GM18861 (cell line): ENCODE measurements around the gene CD300A.
A peak's percentile ranks its signal among the peaks of the same experiment; 100 is the strongest.

Experiments used
- ATAC-seq: cut with Tn5 transposase; IDR thresholded peaks from one replicate; pipeline ENCODE4 v1.9.1; 2021; ENCODE audit not compliant: unreplicated experiment

CD300A gene

DNA sequence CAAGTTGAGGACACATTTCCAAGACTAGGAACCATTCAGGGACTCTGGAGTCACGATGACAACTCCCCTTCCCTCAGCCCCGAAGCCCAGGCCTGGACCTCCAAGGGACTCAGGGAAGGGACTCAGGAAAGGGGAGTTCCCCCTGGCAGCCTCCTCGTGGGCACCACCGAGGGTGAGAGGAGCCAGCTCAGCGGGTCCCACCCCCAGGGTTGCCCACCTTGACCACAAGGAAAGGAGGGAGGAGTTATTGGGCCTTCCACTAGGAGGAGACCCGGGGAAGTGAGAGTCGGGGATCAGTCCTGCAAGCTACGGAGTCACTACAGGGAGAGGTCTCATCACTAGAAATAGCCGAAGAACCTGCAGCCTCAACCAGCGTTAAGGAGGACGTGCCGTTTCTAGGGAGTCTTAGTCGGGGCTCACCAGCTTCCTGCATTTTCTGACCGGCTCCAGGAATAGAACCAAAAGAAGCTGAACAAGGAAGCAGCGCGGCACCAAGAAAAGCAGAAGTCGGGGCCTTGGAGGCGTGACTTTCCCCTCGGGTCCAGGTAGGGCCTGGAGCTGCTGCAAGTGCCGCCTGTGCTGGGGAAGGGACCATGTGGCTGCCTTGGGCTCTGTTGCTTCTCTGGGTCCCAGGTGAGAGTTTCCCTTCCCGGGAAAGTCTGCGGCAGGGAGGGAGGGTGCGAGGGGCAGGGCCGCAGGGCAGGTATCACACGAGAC is at the start of gene CD300A:
Gene CD300A, plus strand, starts transcription at position 524 of the 717 bp plus-strand sequence. Its CDS starts 70 bp downstream, at position 594.
- ATAC-seq, result no peak

DNA sequence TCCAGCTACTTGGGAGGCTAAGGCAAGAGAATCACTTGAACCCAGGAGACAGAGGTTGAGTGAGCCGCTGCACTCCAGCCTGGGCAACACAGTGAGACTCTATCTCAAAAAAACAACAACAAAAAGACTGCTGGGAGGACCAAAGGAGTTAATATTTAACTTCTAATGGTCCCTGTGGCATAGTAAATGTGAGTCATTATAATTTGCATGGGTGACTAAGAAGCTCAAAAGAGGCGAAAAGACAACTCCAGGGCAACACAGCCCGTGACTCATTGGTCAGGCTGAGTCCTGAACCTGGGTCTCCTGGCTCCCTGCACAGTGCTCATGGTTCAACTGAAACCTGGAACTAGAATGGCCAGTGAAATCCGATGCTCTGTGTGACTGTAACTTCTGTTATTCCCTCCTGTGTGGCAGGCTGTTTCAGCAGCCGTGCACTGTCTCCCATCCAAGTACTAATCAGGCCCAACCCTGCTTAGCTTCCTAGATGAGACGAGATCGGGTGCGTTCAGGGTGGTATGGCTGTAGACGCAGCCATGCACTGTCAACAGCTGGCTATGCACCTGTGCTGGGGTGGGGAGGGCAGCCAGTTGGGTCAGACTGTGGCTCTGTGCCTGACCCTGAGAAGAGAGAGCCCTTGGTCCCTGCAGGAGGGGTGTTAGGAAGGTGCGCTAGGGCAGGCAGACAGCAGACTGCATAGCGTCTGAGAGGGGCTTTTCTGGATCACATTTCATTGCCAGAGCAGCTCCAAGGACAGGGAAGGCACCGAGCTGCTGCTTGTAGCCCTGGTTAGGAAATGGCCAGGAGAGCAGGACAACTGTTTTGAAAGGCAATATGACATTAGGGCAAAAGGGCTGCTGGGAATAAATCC is 49.0 kb upstream of the CD300A start:
- peak; percentile 75 for ATAC-seq

DNA sequence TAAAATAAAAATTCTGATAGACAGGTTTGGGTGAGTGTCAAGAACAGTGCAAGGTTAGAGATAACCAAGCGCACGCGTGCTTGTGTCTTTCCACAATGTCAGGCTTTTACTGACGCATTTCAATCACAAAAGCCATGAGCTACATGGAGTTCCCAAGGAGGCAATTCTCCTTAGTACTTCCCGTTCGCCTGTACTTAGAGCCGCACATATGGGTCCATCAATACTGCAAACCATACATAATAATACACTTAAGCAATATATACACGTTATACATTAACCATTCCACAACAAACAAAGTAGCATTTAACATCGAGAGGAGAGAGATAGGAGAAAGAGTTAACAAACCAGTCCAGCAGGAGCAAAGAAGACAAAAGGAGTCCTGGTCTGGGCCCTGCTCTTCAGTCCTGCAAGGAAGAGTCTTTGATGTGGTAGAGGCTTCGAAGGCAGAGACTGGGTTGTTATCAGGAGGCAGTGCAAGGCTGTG is 46.5 kb upstream of the CD300A start:
- no peak for ATAC-seq

DNA sequence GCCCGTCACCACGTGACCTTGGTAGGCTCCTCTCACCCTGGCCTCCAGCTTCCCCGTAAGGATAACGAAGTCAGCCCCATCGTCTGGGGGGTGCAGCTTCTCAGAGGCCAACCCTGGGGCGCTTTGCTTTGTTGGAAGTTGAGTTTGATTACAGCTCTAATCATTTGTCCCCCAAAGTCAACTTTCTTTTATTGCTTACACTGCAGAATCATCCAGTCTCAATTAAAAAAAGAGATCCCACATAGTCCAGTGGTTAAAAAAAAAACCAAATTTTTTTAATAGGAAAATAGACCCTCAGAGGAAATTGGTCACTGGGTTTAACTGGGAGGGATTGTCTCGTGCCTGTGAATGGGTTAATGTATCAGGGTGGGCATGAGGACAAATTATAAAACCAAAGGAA is 42.3 kb upstream of the CD300A start:
- ATAC-seq, result no peak

DNA sequence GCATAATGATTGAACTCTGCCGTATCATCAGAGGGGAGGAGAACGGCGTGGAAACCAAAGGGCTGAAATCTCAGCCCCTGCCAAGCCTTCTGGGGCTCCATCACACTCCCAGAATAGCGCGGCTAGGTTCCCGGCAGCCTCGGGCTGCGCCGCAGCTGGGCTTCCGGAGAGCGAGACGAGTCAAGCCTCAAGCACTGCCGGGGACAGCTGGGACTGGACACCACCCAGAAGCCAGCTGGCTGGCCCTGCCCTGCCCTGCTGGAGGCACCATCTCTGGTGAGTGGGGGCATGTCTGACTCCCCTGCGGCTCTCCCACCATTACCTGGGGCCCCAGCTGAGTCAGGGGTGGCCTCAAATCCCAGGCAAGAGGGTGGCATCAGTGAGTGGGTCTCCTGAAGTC is 41.8 kb upstream of the CD300A start:
- ATAC-seq, result no peak

DNA sequence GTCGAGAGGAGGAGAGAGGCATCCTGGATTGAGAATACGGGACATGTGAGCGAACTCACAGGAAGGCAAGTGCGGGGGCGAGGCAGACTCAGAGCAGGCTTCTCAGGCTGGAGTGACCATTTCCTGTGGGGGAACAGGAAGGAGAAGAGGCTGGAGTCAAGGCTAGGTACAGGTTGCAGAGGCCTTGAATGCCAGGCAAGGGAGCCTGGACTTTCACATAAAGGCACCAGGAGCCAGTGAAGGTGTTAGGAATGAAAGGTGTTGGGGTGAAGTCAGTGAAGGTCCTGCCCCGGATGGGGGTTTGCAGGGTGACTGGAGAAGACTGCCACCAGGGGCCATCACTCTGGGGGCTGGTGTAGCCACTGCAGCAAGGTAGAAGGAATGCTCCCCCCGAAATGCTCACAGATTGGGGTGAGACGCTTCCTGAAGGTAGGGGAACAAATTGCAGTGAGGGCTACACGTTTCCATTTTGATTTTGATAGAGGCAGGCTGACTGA is 39.8 kb upstream of the CD300A start:
- ATAC-seq, result no peak

DNA sequence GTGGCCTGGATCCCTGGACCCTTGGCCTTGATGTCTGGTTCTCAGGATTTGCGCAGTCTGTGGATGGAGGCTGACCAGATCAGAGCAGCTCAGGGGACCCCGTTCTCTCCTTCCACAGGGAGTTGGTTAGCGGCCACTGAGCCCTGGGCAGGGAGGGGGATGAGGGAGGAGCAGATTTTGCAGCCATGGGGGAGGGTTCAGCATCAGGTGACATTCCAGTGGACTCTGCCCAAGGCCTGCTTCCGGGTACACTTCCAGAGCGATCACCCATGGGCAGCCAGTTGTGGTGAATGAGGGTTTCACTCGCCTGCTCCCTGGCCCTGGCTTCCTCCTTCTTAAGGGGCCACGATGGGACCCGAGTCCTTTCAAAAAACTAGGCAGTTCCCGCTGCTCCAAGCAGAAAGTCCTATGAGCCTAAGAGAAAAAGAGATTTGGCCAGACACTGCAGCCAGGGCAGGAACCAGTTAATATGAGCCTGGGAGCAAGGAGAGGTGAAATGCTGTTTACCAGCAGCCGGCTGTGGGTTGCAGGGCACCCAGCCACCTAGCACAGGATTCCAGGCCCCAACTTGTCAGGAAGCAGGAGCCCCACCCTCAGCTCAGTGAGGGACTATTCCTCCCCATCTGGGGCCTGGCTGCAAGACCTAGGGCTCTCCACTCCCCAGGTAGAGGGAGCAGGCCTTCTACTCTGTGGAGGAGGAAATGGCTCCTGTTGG is 39.2 kb upstream of the CD300A start:
- no peak for ATAC-seq

DNA sequence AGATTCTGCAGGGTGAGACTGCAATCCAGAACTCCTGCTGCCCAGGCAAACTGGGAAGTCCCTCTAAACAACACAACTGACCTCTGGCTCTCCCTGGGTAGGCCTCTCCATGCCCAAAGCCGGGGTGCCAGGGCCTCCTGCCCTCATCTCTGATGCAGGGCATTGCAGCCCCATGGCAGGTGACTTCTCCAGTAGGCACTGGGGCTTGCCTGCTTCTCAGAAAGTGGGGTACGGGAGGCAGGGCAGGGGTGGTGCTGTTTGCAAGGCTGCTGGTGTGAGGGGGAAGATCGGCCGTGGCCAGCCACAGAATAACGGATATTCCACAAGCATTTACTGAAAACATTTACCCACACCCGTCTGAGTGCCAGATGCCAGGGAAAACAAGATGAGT is 38.7 kb upstream of the CD300A start:
- ATAC-seq, result no peak

DNA sequence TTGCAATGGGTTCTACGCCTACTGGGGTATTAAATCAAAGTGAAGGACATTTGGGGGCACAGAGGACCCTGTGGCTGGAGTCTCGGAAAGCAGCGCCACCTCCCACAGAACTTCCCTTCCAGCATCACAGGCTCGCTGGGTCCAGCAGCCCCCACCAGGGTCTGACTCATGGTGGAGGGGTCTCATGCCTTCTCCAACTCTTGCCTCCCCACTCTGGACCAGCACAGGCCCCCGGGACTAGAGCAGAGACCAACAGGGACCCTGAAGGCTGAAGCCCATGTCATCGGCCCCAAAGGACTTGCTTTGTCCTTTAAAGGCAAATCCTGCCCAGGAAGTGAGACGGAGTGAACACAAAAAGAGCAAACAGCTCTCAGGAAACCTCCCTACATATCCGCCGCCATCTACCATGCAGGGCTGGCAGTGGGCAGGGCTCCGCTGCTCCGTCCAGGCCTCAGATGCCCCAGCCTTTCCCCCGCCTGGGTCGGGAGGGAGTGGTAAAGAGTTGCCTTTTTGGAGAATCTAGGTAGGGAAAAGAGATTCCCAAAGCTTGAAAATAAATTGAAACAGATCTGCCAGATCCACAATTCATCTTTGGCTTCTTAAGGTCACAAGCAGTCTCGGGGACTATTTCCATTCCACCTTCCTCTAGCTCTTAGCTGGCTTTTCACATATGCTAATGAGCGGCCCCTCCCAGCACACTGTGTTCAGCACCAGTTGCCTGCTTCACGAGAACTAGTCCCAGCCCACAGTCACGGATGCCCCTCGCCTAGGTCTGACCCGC is 36.6 kb upstream of the CD300A start:
- peak; percentile 3 for ATAC-seq

DNA sequence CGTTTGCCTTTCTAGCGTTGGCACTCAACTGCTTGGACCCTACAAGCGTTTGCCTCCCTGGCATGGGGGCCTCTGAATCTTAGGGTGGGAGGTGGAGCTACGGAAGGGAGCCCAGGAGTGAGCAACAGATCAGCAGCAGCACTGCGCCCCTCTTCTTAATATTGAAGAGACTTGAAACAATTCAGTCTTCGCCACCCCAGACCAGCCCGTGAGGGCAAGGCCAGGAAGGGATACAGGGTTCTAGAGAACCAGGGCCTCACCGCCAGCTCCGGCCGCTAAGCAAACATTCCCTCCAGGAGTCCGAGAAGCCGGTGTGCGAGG is 36.1 kb upstream of the CD300A start:
- no peak for ATAC-seq

DNA sequence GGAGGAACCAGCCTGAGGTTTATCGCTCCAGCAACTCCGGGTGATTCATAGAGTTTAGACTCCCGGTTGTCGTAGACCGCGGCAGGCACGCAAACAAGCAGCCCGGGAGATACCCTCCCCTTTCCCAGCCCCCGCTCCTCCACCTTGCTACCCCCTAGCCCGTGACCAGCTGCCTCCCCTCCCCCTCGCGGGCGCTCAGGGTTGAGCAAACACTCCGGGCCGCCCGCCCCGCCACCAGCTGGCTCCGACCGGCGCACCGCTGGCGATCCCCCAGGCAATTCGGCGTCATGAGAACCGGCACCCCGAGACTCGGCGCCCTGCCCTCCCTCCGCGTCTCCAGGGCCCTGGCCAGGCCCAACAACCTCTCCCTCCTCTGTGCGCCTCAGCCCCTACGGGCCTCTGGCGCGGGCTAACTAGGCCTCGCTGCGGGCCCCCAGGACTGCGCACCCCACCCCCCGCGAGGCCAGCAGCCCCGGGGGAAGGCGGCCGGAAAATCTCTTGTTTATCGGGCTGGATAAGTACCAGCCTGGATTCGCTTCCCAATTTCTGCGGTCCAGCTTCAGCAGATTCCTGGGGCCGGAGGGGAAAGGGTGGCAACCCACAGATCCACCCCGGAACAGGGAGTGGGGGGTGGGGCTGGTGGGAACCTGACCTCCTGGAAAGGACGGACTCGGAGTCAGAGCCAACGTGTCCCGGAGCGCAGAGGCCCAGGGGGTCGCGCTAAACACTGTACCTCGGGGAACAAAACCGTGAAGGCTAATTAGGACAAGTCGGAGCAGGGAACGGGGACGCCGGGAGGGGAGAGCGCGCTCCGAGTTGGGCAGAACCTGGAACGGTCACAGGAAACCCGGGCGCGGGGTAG is 35.5 kb upstream of the CD300A start:
- ATAC-seq, result peak; percentile 48

DNA sequence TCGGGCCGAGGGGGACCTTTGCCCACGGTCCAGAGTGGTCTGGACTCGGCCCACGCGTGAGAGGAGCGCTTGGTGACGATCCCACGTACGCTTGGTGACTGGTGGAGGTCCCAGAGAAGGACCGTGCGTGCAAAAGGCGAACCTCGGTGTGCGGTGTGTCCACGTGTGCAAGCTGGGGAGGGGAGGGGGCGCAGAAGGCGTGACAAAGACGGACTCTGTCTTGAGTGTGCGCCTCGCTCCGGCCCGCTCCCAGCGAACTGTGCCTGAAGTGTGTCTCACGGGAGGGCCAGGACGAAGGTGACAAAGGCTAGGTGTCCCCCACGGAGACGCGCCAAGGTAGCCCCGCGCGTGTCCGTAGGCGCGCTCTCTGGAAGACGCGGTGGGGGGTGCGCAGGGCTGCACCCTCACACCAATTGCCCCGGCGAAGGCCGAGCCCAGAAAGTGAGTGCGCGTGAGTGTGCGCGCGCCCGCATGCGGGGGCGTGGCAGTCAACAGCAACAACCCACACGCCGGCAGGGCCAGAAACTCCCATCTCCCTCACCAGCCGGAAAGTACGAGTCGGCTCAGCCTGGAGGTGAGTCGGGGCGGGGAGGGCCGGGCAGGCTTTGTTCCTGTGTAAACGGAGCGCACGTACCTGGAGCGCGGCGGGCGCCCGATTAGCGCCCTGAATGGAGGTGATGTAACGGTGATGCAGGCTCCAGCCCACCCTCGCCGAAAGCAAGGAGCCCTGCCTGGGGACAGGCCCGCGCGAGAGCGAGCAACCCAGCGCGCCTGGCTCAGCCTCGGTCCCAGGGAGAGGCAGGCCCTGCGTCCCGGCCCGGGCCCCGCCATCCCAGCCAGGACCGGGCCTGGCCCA is 34.6 kb upstream of the CD300A start, which contains the start of gene GPRC5C:
Gene GPRC5C, plus strand, starts transcription at position 521 of the 856 bp plus-strand sequence. CDS start 7,689 bp downstream, outside the sequence.
- ATAC-seq, result no peak

DNA sequence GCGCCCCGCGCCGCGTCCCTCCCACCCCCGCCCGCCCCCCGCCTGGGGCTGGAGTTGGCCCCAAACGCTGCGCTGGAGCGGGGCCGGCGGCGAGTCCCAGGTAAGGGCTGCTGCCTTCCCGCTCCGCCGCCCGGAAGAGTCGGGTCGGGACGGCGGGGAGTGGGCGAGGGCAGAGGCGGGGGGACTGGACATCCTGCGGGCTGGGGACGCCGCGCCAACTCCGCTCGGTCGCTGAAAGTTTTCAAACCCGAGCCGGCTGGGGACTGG is 34.1 kb upstream of the CD300A start:
- ATAC-seq, result no peak

DNA sequence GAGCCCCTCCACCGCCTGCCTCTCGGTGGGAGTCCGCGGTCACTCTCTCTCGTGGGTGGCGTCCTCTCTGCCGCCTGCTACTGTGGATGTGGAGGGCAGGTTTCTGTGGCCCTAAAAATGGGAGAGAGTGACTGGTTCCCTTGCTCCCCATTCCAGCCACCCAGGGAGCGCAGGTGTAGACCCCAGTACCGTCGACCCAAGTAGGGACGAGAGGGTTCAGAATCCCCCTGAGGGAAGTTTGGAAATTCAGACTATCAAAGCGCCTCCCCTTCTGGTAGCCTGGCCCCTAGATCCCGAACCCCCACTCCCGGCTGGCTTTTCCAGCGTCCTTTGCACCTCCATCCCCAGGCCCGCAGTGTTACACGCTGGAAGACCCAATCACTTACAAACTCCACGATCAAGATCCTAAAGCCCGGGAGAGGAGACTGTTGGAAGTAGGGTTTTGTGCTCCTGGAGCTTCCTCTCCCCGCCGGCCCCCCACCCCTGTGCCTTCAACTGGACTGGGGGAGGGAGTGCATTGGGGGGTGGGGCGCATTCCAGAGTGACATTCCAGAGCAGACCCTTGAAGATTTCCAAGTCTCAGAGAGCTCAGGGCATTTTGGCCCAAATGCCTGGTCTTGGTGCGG is 33.6 kb upstream of the CD300A start:
- no peak for ATAC-seq

DNA sequence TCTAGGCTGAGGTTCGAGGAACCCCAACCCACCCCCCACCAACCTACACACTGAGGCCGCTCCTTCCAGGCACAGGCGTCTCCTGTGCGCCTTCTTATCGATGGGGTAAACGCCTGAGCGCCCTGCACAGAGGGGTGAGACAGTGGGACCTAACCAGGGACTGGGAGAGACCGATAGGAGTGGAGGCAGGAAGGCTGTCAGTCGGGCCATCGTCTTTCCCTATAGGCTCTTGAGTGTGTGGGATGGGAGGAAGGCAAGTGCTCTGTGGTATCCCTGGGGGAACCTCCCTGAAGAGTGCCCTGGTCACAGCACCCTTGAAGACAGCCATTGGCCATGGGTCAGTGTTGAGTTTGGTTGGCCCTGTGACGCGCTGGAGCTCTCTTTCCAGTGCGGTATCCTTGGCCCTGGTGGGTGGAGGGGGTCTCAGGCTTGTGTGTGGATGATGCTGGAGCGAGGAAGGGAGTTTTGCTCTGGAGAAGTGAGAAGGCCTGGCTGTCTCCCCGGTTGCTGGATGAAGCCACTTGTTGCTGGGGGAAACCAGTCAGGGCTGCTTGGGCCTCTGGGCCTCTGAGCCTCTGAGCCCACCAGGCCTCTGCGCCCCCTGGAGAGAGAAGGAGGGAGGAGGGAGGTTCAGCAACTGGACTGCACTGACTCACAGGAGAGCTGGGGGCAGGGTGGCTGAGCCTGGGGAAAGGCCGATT is 32.9 kb upstream of the CD300A start:
- no peak for ATAC-seq

DNA sequence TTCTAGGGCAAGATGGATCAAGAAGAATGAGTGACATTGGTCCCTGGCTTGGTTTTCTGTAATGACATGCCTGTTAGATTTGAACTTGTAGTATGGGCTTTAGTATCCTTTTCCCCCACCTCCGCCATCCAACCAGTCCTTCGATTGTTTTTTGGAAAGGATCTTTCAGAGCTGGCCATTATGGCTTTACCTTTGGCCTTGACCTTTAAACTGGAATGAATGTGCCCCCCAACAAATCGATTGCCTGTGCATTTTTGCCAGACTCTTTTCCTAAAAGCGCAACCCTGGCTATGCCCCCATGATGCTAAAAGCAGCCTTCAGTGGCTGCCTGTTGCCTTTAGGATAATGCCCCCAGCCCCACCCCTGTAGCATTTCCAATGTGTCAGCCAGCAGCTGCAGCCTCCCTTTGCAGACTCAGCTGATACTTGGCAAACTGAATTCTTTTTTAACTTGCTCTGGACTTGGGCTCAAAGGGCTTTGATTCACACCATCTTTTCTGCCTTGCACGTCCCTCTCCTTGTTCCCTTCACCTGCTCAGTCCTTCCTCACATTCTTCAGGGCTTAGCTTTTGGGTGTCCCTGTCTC is 30.6 kb upstream of the CD300A start:
- ATAC-seq, result no peak

DNA sequence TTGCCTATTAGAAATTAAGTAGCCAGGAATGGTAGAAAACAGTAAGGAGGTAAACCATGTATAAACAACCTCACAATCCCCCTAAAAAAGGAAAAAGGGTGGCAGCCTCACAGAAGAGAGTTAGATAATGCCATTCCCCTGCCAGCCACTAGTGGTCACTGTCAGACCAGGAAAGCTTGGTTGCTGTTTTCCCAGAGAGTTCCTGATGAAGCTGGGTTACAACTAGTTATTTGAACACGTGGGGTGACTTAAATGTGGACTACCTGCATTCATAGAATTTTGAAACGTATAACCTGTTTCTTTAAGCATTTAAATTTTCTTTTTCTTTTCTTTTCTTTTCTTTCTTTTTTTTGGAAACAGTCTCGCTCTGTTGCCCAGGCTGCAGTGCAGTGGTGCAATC is 28.7 kb upstream of the CD300A start:
- no peak for ATAC-seq
